22Rv1 (cell line): ENCODE measurements around the gene PTPRM.

Source experiments
- CTCF ChIP-seq: fragments of 450-650 bp; IDR thresholded peaks from 2 replicates; pipeline ENCODE4 v1.5.1; 2017; ENCODE audit warnings: mild to moderate bottlenecking
- ZFX ChIP-seq: fragments of 450-650 bp; IDR thresholded peaks from 2 replicates; pipeline ENCODE4 v1.6.1; 2017; ENCODE audit warnings: antibody characterized with exemption, borderline replicate concordance

GRCh38 chr18:7586379-7586778, 19.3 kb downstream of the PTPRM start:
- no peak for TF ChIP-seq CTCF
- no peak for TF ChIP-seq ZFX
